GM21717 (cell line): ENCODE results near the gene SLC16A4.

Source experiments
- ATAC-seq: cut with Tn5 transposase; IDR thresholded peaks from one replicate; pipeline ENCODE4 v1.9.1; 2021; ENCODE audit warnings: mild to moderate bottlenecking, moderate library complexity; ENCODE audit not compliant: unreplicated experiment

Gene SLC16A4

DNA sequence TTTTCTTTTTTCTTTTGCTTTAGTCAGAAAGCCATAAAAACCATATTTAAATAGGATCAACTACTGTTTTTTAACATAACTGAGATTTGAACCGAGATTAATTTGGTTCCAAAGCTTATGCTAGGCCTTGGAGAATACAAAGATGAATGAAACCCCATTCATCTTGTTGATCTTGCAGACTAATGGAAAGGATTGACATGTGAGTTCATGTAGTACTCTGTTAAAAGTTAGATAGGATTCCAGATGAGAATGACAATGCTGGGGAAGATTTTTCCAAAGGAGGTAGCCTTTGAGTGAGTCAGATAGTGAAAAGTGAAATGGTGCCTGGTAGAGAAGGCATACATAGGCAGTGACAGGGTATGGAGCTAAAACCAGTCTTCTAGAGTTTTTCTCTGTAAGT, 29.0 kb downstream of the SLC16A4 start:
- no peak for ATAC-seq

DNA sequence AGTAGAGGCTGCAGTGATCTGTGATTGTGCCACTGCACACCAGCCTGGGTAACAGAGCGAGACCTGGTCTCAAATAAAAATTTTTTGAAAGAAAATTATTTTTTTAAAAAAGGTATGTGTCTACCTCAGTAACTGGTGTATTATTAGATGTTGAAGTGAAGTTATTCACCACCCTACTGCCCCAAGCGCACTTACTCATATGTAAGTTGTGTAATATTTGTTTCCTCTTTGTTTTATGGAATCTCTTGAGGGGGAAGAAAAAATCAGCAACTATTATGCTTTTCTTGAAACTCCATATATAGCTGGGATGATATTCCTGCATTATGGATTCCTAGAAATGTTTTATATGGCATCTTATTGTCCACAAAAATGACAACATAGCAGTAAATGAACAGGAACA, 30.4 kb downstream of the SLC16A4 start:
- no peak for ATAC-seq

DNA sequence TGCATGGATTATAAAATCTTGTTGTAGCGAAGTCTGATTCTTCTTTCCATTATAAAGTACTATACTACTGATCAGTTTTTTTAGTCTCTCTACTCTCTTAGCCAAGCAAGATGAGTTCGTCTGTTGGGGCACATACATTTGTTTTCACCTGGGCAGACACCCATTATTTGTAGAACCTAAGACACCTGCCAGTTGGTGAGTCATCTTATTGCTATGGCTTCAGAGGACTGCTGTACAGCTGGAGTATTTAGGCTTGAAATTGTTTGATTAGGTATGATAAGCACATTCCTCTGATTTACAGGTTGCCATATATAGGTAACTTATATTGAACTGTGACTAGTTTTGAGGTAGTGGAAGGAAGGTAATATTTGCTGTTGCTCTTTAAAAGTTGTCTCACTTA, 34.4 kb downstream of the SLC16A4 start:
- no peak for ATAC-seq

DNA sequence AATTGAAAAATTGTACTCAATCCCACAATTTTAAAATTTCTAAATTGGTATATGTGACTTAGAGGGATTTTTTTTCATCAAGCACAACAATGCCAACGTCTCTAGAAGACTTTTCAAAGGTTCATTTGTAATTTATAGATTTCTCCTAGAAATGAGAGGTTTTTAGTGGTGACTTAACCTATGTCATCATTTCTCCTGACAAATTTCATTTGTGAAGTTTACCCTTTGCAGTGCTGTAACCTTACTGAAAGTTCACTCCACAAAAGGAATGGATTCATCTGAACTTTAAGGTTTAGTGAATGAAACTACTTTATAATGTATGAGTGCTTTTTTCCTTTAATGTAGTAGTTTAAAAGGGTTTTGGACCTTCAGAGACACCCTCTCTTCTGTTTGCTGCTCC, 35.5 kb downstream of the SLC16A4 start:
- no peak for ATAC-seq

- ATAC-seq: no peak
These were observed 40.5 kb downstream of the SLC16A4 start for GRCh38 chr1:110350360-110350759.

DNA sequence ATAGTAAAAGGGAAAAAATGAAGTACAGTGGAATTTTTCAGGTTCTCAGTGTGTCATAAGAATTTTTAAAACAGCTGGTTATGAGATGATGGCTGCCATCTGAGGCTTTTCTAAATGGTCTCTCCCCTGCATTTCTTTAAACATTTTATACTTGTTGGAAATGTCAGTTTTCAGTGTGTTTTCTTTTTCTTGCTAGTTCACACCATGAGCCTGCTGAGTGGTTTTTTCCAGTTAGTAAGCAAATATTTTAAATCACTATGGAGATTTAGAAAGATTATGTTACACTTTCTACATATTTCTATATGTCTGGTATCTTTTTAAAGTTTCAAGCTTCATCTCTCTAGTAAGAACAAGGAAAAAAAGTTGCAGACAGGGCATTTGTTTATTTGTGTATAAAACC, 42.1 kb downstream of the SLC16A4 start:
- ATAC-seq: no peak

DNA sequence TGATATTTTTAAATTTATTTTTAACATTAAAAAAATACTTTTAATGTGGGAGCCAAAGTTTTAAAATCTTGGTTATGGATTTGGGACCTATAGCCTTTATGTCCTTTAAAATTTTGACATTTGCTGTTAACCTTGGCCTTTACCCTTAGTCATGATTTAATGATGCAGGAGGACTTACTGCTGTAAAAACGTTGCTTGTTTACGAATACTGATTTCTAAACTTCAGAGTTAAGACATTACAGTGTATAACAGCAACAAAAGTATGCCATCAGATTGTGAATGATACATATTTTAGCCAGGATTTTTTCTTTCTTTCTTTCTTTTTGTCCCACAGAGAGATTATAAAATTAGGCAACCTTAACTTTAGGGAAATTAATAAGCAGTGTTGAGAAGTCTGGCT, 42.8 kb downstream of the SLC16A4 start:
- ATAC-seq: no peak

DNA sequence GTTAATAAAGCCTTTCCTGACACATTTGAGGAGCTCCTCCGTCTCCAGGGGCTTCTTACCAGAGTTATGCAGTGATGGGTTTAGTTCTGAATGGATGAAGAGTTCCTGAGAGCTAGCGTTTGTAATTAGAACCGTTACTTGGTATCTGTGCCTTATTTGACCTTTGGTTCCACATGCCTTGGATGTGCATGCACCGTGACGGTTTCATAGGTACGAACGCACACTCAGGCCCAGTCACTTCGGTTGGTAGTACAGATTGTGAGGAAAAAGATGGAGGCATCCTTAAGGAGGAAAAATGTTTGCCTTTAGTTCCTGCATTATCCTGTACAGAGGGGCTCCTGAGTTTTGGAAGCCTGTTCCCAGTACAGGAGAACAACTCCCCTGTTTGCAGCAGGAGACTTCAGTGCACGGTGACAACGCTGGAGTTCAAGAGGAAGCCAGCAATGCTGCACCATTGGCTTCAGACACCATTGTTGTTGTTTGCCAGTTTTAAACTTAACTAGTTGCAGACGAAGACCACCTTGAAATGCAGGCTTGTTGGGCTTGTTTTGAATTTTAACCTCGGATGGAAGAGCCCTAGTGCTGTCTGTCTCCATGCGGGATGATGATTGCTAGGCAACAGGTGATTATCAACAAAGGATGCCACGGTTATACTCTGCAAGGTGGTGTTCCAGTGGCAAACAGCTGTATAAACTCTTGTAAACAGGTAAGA, 43.5 kb downstream of the SLC16A4 start:
- ATAC-seq: no peak

DNA sequence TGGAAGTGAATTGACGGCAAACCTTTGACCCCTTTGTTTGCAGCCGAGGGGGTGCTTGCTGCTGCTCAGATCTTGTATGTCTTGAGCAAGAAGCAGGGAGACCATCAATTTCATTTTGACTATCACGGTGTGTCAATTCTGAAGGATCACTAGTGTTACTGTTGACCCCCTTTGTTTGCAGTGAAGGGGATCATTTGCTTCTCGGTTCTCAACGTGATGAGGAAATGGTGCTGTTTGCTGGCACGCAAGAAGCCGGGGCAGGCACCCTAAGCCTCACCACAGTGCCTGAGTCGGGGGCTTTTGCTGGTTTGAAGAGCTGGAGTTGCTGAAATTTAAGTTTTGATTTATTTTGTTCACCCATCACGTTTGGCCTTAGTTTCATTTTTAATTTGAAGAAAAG, 44.1 kb downstream of the SLC16A4 start:
- no peak for ATAC-seq

DNA sequence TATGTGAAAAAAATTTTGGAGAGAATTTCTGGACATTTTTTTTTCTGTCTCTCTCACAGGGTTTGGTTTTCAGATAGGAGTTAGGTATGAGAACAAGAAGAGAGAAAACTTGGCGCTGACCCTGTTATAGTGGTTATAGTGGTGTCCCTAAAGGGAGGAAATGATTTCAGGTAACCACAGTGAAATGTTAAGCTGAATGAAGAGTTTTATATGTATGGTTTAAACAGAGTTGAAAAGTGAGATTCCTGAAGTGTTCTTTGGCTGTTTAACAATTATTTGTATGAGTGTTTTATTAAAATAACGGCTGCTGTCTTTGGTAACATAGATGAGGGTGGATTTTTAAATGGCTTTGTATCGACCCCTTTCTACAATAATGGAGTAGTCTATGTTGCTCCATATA, 45.3 kb downstream of the SLC16A4 start:
- ATAC-seq: no peak

GRCh38 chr1:110344152-110344551, 46.7 kb downstream of the SLC16A4 start:
- ATAC-seq: no peak

GRCh38 chr1:110343249-110343648, 47.6 kb downstream of the SLC16A4 start:
- ATAC-seq: no peak

- no peak for ATAC-seq
These were observed 48.9 kb downstream of the SLC16A4 start for GRCh38 chr1:110341872-110342331.

DNA sequence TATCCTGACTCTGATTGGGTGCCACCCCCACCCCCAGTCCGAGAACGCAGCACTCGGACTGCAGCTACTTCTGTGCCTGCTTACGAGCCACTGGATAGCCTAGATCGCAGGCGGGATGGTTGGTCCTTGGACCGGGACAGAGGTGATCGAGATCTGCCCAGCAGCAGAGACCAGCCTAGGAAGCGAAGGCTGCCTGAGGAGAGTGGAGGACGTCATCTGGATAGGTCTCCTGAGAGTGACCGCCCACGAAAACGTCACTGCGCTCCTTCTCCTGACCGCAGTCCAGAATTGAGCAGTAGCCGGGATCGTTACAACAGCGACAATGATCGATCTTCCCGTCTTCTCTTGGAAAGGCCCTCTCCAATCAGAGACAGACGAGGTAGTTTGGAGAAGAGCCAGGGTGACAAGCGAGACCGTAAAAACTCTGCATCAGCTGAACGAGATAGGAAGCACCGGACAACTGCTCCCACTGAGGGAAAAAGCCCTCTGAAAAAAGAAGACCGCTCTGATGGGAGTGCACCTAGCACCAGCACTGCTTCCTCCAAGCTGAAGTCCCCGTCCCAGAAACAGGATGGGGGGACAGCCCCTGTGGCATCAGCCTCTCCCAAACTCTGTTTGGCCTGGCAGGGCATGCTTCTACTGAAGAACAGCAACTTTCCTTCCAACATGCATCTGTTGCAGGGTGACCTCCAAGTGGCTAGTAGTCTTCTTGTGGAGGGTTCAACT, 49.5 kb downstream of the SLC16A4 start:
- ATAC-seq: no peak

DNA sequence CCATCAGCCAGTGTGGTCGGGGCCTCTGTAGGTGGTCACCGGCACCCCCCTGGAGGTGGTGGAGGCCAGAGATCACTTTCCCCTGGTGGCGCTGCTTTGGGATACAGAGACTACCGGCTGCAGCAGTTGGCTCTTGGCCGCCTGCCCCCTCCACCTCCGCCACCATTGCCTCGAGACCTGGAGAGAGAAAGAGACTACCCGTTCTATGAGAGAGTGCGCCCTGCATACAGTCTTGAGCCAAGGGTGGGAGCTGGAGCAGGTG, 50.7 kb downstream of the SLC16A4 start:
- no peak for ATAC-seq

DNA sequence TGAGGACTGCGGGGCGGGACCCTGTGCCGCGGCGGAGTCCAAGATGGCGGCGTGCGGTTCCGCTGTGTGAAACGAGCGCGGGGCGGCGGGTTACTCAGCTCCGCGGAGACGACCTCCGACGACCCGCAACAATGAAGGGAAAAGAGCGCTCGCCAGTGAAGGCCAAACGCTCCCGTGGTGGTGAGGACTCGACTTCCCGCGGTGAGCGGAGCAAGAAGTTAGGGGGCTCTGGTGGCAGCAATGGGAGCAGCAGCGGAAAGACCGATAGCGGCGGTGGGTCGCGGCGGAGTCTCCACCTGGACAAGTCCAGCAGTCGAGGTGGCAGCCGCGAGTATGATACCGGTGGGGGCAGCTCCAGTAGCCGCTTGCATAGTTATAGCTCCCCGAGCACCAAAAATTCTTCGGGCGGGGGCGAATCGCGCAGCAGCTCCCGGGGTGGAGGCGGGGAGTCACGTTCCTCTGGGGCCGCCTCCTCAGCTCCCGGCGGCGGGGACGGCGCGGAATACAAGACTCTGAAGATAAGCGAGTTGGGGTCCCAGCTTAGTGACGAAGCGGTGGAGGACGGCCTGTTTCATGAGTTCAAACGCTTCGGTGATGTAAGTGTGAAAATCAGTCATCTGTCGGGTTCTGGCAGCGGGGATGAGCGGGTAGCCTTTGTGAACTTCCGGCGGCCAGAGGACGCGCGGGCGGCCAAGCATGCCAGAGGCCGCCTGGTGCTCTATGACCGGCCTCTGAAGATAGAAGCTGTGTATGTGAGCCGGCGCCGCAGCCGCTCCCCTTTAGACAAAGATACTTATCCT, 51.2 kb downstream of the SLC16A4 start:
- ATAC-seq: no peak

GRCh38 chr1:110338886-110339406, 51.9 kb downstream of the SLC16A4 start, which contains the start of gene RBM15:
TSS of gene RBM15 (plus strand) at chr1:110339377. CDS start at chr1:110339406, 29 bp downstream.
- ATAC-seq: peak; percentile 69

- ATAC-seq: peak; percentile 62
These were observed 52.4 kb downstream of the SLC16A4 start for GRCh38 chr1:110338309-110338885.

DNA sequence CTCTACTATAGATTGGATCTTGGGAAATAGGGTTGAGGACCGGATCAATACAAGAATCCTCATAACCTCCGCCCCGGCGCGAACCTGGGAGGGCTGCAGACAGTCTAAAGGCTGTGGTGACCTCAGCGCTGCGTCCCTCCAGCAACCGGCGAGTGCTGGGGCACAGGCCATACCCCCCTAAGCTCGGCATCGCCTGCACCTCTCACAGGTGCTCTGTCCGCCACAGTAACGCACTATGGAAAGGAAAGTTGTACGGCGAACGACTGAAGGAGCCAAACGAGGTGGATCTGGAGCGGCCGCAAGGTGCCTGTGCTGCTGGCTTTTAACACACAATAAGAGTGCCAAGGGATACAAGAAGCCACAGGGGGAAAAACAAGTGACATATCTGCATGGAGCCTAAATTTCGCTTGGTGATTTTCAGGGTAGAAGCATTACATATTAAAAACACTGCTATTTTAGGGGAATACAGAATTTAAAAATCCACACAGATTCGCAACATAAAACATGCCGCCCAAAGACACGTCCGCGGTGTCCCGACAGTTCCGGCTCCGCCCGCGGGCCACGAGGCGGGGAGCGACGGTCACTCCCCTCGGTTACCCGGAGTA, 53.0 kb downstream of the SLC16A4 start:
- no peak for ATAC-seq

- no peak for ATAC-seq
These were observed 54.4 kb downstream of the SLC16A4 start for GRCh38 chr1:110336300-110337039.
